GM13977 (cell line): ENCODE data around the gene LYRM1.

Experiments used
- DNase-seq: peaks from one replicate; pipeline ENCODE4 v3.0.0; 2012; ENCODE audit warnings: low spot score
- in situ Hi-C: fragments of 300-500 bp; cut with MboI; formaldehyde crosslinking; loops from one replicate; pipeline ENCODE4 v1.12.0; 2022; ENCODE audit warnings: low sequenced_read_pairs, low pct_unique_long_range_greater_than_20kb, mixed read lengths, inconsistent platforms; ENCODE audit not compliant: unreplicated experiment
- TF ChIP-seq, protein P1 (sequence below): IDR thresholded peaks from 2 replicates; pipeline ENCODE4 v1.5.1; 2012; ENCODE audit warnings: mild to moderate bottlenecking, control low read depth; ENCODE audit not compliant: insufficient read depth; ENCODE audit errors: extremely low read depth, missing control alignments

The LYRM1 gene

DNA sequence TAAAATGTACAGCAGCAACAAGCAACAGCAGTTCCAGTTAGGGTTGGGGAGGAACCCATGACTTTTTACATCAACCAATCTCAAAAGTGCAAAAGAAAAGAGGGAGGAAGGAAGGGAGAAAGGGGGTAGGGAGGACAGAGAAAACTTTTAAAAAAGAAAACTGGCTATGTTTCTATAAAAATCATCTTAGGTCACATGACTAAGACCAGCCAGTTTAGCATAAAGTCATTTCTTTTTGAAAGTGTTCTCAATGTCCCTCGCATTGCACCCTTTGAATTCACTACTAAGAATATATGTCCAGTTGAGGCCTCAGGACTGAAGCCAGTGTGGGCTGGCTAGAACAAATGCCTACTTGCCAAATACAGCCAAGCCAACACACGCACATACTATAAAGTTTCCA is 29.3 kb upstream of the LYRM1 start:
- TF ChIP-seq, protein P1, sequence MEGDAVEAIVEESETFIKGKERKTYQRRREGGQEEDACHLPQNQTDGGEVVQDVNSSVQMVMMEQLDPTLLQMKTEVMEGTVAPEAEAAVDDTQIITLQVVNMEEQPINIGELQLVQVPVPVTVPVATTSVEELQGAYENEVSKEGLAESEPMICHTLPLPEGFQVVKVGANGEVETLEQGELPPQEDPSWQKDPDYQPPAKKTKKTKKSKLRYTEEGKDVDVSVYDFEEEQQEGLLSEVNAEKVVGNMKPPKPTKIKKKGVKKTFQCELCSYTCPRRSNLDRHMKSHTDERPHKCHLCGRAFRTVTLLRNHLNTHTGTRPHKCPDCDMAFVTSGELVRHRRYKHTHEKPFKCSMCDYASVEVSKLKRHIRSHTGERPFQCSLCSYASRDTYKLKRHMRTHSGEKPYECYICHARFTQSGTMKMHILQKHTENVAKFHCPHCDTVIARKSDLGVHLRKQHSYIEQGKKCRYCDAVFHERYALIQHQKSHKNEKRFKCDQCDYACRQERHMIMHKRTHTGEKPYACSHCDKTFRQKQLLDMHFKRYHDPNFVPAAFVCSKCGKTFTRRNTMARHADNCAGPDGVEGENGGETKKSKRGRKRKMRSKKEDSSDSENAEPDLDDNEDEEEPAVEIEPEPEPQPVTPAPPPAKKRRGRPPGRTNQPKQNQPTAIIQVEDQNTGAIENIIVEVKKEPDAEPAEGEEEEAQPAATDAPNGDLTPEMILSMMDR: no peak
- no peak for DNase-seq
- in situ Hi-C loops: no loop called here

DNA sequence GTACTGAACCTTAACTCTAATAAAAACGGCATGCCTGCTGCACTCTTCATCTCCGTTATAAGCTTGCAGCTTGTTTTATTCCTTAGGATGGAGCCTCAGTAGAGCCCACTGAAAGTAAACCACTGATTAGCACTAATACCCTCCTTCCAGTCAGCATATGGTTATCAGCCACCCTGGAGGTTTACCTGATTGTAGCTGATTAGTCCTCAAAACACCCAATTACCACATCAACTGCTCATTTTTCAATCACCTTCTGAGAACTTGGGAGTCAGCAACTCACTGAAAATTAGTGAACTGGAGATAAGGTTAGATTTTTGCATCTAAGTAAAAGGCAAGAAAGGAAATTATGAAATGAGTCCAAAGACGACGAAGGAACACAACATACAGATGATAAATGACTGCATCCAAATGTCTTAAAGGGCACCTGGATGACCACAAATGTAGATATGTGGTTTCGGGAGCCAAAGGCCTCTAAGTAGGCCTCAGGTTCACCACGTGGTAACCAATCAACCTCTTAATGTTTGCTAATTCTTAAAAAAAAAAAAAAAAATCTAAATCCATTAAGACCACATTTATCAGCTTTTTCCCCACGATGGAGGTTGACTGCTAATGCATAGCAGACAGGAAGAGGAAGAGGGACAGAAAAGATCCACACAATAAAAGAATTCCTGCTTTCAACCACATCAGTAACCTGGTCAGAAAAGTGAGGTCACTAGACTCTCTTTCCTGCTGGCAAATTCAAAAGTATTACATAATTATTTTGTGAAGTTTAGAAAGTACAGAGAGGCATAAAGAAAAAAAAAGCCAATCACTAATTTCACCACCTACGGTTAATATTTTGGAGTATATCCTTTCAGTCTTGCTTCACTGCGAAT is 28.4 kb upstream of the LYRM1 start:
- DNase-seq: no peak
- TF ChIP-seq, protein P1: no peak
- in situ Hi-C loops: no loop called here

DNA sequence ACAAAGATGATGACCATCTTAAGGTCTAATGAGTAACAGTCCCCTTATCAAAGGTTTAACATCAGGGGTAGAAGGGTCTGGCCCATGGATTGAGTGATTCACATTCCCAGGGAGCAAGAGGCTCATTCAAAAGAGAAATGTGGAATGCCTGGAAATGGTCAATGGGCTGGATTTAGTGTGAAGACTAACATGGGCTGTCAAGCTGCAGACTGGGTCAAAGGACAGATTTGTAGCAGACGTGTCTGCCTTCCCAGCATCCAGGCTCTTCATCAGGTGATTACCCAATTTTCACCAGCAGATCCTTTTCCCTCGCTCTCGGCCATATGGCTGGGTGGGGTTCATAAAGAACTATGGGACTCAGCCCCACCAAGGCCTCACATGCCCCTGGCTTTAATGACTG is 27.2 kb upstream of the LYRM1 start:
- DNase-seq: no peak
- TF ChIP-seq, protein P1: no peak
- in situ Hi-C loops: no loop called here

DNA sequence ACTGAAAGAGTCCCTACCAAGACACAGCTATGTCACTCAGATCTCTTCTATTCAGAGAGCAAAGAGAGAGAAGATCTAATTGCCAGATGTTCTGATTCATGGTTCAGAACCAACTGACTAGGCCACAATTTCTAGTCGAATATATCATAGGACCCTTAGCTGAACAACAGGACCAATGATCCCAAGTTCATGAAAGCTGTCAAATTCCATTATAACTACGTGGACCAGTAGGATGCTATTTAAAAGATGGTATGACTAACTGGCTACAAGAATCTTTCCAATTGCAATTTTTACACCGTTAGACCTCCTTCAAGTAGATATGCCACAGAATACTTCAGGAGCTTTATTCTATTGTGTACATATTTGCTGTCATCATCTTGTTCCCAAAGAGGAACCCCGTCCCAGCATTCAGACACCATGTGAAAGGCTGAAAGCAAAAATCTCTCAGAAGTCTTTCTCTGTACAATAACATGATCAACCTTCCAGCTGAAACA is 26.4 kb upstream of the LYRM1 start:
- no peak for DNase-seq
- in situ Hi-C loops: no loop called here
- TF ChIP-seq, protein P1: no peak

DNA sequence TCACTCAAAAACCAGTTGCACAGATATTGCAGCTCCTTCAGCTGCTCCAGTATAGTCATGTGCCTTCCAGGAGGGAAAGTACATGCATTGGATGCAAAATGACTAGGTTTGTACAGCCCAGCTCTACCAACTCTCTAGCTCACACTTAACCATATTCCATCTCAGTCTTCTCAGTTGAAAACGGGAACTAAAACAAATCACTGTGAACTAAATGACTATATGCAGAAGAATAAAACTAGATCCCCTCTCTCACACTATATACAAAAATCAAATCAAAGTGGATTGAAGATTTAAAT is 25.3 kb upstream of the LYRM1 start:
- in situ Hi-C loops: no loop called here
- TF ChIP-seq, protein P1: no peak
- no peak for DNase-seq

DNA sequence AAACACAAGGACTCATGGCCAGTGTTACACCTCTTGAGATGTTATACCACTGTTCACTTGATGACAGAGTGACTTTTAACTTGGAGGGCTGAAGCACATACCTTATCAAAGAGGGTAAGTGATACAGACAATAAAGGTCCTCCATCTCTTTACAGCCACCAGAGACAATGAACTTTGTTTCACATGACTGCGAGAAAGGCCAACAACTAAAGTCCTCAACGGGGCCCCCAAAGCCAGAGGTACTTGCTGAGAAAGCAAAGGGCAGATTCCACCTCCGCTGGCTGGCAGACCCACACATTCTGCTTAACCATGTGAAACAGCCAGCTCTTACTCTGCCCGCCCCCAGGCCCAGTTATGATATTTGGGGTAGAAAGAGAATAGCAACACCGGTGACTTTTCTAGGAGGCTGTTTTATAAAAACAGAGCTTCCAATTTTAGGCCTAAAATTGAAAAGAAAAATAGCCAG is 21.9 kb upstream of the LYRM1 start:
- DNase-seq: no peak
- in situ Hi-C loops: no loop called here
- TF ChIP-seq, protein P1: no peak
